Nephron (organoid): Measurements from ENCODE around the gene PSORS1C1.

Experiments used
- H3K27ac Mint-ChIP-seq, 3 experiments: 2 replicates each; pipeline ENCODE4 v1.8.0; 2020; ENCODE audit warnings: mixed read lengths in 3 of 3, mild to moderate bottlenecking in 2 of 3, moderate library complexity in 1 of 3
- H3K27me3 Mint-ChIP-seq: 2 replicates; pipeline ENCODE4 v1.8.0; 2021; ENCODE audit warnings: low read depth, mild to moderate bottlenecking, moderate library complexity, mixed read lengths
- H3K36me3 Mint-ChIP-seq: 2 replicates; pipeline ENCODE4 v1.8.0; 2020; ENCODE audit warnings: low read depth, mixed read lengths
- H3K4me1 Mint-ChIP-seq: 2 replicates; pipeline ENCODE4 v1.8.0; 2020; ENCODE audit warnings: mixed read lengths
- H3K4me3 Mint-ChIP-seq, 3 experiments: 2 replicates each; pipeline ENCODE4 v1.8.0; 2020; ENCODE audit warnings: mild to moderate bottlenecking in 3 of 3, mixed read lengths in 3 of 3, moderate library complexity in 2 of 3
- H3K9me3 Mint-ChIP-seq: 2 replicates; pipeline ENCODE4 v1.8.0; 2020; ENCODE audit warnings: mixed read lengths
- TF ChIP-seq, protein P1 (sequence below), 3 experiments: fragments of 200-600 bp; sonication (generic); IDR thresholded peaks; one replicate each; pipeline ENCODE4 v1.5.0; 2021; ENCODE audit warnings: antibody characterized with exemption in 3 of 3; ENCODE audit not compliant: unreplicated experiment in 3 of 3

Gene PSORS1C1

DNA sequence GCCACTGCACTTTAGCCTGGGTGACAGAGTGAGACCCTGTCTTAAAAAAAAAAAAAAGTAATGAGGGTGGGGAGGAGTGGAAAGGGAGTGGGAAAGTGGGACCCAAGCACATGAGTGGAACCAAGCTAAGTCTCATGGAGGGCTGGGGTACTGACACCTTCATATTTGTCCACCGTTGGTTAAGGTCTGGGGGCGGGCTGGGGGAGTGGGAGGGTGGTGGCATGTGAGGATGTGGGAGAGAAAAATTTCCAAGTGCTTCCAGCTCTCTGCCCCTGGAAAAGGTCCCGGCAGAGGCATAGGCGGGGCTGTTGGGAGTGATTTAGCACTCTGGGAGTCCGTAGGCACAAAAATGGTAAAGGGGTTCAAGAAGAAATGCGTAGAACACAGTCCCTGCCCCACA lies 18.2 kb downstream of the PSORS1C1 start:
- TF ChIP-seq, protein P1, sequence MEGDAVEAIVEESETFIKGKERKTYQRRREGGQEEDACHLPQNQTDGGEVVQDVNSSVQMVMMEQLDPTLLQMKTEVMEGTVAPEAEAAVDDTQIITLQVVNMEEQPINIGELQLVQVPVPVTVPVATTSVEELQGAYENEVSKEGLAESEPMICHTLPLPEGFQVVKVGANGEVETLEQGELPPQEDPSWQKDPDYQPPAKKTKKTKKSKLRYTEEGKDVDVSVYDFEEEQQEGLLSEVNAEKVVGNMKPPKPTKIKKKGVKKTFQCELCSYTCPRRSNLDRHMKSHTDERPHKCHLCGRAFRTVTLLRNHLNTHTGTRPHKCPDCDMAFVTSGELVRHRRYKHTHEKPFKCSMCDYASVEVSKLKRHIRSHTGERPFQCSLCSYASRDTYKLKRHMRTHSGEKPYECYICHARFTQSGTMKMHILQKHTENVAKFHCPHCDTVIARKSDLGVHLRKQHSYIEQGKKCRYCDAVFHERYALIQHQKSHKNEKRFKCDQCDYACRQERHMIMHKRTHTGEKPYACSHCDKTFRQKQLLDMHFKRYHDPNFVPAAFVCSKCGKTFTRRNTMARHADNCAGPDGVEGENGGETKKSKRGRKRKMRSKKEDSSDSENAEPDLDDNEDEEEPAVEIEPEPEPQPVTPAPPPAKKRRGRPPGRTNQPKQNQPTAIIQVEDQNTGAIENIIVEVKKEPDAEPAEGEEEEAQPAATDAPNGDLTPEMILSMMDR (IDR thresholded peaks at IDR 0.05; ENCODE audit: unreplicated experiment in 3 of 3), result no peak
- peaks cover 11% of the 10 kb centered on the region for H3K4me1 Mint-ChIP-seq
- H3K27me3 Mint-ChIP-seq, result peaks cover 21% of the 10 kb centered on the region
- no peaks in the 10 kb centered on the region for H3K9me3 Mint-ChIP-seq
- H3K4me3 Mint-ChIP-seq, result no peak overlapping the region
- H3K36me3 Mint-ChIP-seq, result no peaks in the 10 kb centered on the region
- H3K27ac Mint-ChIP-seq, result no peak overlapping the region

DNA sequence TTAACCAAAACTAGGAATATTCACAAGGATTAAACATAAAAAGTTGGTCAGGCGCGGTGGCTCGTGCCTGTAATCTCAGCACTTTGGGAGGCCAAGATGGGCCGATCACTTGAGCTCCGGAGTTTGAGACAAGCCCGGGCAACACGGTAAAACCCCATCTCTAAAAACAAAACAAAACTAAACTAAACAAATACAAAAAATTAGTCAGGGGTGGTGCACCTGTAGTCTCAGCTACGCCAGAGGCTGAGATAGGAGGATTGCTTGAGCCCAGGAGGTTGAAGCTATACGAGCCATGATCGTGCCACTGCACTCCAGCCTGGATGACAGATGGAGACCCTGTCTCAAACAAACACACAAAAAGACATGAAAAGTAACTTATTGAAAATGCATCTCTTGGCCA lies 21.1 kb downstream of the PSORS1C1 start:
- Mint-ChIP-seq H3K27me3 (peaks cover 12% of the 10 kb centered on the region), H3K36me3 (no peaks in the 10 kb centered on the region), H3K4me1 (peaks cover 13% of the 10 kb centered on the region), H3K9me3 (no peaks in the 10 kb centered on the region), H3K4me3 (no peak overlapping the region), H3K27ac (no peak overlapping the region)
- TF ChIP-seq, protein P1 (IDR thresholded peaks at IDR 0.05; ENCODE audit: unreplicated experiment in 3 of 3), result no peak

GRCh38 chr6:31138982-31139381 lies 24.4 kb downstream of the PSORS1C1 start, which contains the start of gene PSORS1C2:
Gene PSORS1C2 (minus strand): TSS chr6:31139066. CDS start chr6:31139026, 40 bp downstream.
- no peak within 1 kb of the TSS for H3K4me3 Mint-ChIP-seq
- no peaks in the 10 kb centered on the region for H3K9me3 Mint-ChIP-seq
- peaks cover 8% of the 10 kb centered on the region for H3K27me3 Mint-ChIP-seq
- TF ChIP-seq, protein P1 (IDR thresholded peaks at IDR 0.05; ENCODE audit: unreplicated experiment in 3 of 3), result no peak
- peak within 1 kb of the TSS in 2 of 3 experiments; percentile 44 to 87 for H3K27ac Mint-ChIP-seq
- no peaks in the 10 kb centered on the region for H3K36me3 Mint-ChIP-seq
- H3K4me1 Mint-ChIP-seq, result peaks cover 34% of the 10 kb centered on the region

GRCh38 chr6:31139599-31139998 lies 25.0 kb downstream of the PSORS1C1 start:
- TF ChIP-seq, protein P1 (IDR thresholded peaks at IDR 0.05; ENCODE audit: unreplicated experiment in 3 of 3), result no peak
- peaks cover 8% of the 10 kb centered on the region for H3K27me3 Mint-ChIP-seq
- H3K36me3 Mint-ChIP-seq, result peaks cover 2% of the 10 kb centered on the region
- no peak overlapping the region for H3K4me3 Mint-ChIP-seq
- H3K27ac Mint-ChIP-seq, result peak overlapping the region in 2 of 3 experiments; percentile 44 to 87
- no peaks in the 10 kb centered on the region for H3K9me3 Mint-ChIP-seq
- peaks cover 34% of the 10 kb centered on the region for H3K4me1 Mint-ChIP-seq

DNA sequence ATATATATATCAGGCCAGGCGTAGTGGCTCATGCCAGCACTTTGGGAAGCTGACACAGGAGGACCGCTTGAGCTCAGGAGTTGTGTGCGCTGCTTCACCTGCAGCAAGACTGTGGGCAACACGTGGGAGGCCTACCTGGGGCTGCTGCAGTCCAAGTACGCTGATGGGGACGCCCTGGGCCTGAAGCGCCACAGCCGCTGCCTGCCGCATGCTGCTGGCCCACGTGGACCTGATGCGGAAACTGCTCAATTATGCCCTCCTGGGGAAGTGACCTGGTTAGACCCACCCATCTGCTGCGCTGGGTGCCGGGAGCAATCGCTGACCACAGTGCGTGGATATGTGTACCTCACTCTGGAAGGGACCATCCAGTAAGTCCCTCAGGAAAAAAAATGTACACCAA lies 26.0 kb downstream of the PSORS1C1 start:
- peaks cover 8% of the 10 kb centered on the region for H3K36me3 Mint-ChIP-seq
- no peak overlapping the region for H3K4me3 Mint-ChIP-seq
- TF ChIP-seq, protein P1 (IDR thresholded peaks at IDR 0.05; ENCODE audit: unreplicated experiment in 3 of 3), result no peak
- H3K9me3 Mint-ChIP-seq, result no peaks in the 10 kb centered on the region
- H3K4me1 Mint-ChIP-seq, result peaks cover 34% of the 10 kb centered on the region
- H3K27ac Mint-ChIP-seq, result no peak overlapping the region
- peaks cover 8% of the 10 kb centered on the region for H3K27me3 Mint-ChIP-seq

- Mint-ChIP-seq H3K4me1 (peaks cover 33% of the 10 kb centered on the region), H3K4me3 (no peak overlapping the region), H3K27ac (no peak overlapping the region), H3K9me3 (no peaks in the 10 kb centered on the region), H3K36me3 (peaks cover 11% of the 10 kb centered on the region), H3K27me3 (peaks cover 8% of the 10 kb centered on the region)
- TF ChIP-seq, protein P1 (IDR thresholded peaks at IDR 0.05; ENCODE audit: unreplicated experiment in 3 of 3), result no peak
Observed at GRCh38 chr6:31142361-31142761, 27.8 kb downstream of the PSORS1C1 start.
